Measurements from ENCODE around the gene NUBPL. TPM values are rescaled to one million over a fixed set of nuclear protein-coding genes. Genes with fewer than 3 reads are reported as not detected.

The NUBPL gene
- polyA plus RNA-seq, 2 of the 4 experiments (the other 2 are of a cell fraction) = 7.6 to 14.1 TPM

- no peak overlapping the region for H3K4me2 ChIP-seq
- no peak overlapping the region for H3K4me3 ChIP-seq
- DNase-seq (ENCODE audit: low read depth in 1 of 2, low spot score in 1 of 2) = no peak
- CTCF ChIA-PET = interaction anchor here (0.6 kb wide), 1 partner anchor 590 kb away, joined by 3 read pairs; no protein-coding TSS in a partner anchor
- no peaks in the 10 kb centered on the region for H3K9me3 ChIP-seq
- no peak for FAIRE-seq
- 61% methylated on average over 2 of the region's 2 CpGs for WGBS (ENCODE audit: missing lambda C conversion rate)
- 0 out of 3 replicates have a peak, but pooled peaks cover 3% of the 10 kb centered on the region for H3K4me1 ChIP-seq
- no peak for ATAC-seq
- H3K27ac ChIP-seq = no peak overlapping the region
- TF ChIP-seq CBX2 (IDR thresholded peaks at IDR 0.05; ENCODE audit: borderline replicate concordance, low read depth) = no peak
- TF ChIP-seq NFE2L2 (conservative IDR thresholded peaks at IDR 0.05; ENCODE audit: low read length) = no peak
- TF ChIP-seq, protein P1, sequence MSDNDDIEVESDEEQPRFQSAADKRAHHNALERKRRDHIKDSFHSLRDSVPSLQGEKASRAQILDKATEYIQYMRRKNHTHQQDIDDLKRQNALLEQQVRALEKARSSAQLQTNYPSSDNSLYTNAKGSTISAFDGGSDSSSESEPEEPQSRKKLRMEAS (IDR thresholded peaks at IDR 0.05) = no peak
- no peak for TF ChIP-seq JUN (IDR thresholded peaks at IDR 0.05)
- no peak for TF ChIP-seq BCL3 (IDR thresholded peaks at IDR 0.05)
- TF ChIP-seq, protein P2, sequence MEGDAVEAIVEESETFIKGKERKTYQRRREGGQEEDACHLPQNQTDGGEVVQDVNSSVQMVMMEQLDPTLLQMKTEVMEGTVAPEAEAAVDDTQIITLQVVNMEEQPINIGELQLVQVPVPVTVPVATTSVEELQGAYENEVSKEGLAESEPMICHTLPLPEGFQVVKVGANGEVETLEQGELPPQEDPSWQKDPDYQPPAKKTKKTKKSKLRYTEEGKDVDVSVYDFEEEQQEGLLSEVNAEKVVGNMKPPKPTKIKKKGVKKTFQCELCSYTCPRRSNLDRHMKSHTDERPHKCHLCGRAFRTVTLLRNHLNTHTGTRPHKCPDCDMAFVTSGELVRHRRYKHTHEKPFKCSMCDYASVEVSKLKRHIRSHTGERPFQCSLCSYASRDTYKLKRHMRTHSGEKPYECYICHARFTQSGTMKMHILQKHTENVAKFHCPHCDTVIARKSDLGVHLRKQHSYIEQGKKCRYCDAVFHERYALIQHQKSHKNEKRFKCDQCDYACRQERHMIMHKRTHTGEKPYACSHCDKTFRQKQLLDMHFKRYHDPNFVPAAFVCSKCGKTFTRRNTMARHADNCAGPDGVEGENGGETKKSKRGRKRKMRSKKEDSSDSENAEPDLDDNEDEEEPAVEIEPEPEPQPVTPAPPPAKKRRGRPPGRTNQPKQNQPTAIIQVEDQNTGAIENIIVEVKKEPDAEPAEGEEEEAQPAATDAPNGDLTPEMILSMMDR (IDR thresholded peaks at IDR 0.05) = no peak
- TF ChIP-seq NPAS2 (CRISPR knock-in tag; IDR thresholded peaks at IDR 0.05; ENCODE audit: borderline replicate concordance) = no peak
- no peak for TF ChIP-seq BHLHE40 (IDR thresholded peaks at IDR 0.05; ENCODE audit: low read depth, low read length)
- POLR2A ChIA-PET = no interaction called here
Measured at GRCh38 chr14:31774567-31774966, 213.4 kb downstream of the NUBPL start.

DNA sequence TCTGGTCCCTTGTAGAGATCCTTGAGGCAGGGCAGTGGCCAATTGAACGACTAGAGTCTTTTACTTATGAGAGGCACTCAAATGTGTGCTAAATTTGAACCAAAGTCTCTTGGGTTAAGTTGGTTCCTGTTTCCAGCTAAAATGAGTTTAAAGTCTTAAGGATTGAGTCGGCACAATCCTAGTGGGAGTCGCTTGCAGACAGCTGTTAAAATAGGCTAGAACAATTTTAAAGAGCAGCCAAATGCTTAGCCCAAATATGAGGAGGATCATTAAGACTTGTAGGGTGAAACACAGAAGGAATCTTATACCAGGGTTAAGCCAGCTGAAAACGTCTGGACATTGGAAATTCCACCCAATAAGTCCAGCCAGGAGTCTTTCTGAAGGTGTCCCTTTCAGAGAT, 216.1 kb downstream of the NUBPL start:
- Histone ChIP-seq H3K4me2 (no peak overlapping the region), H3K27ac (no peak overlapping the region), H3K4me3 (no peak overlapping the region), H3K4me1 (no peaks in the 10 kb centered on the region), H3K9me3 (peaks cover 8% of the 10 kb centered on the region)
- TF ChIP-seq ZFP36 (IDR thresholded peaks at IDR 0.05; ENCODE audit: borderline replicate concordance, partially characterized antibody) (no peak), JUN (IDR thresholded peaks at IDR 0.05) (no peak), POLR2AphosphoS2 (conservative IDR thresholded peaks at IDR 0.05; ENCODE audit: low read length) (no peak), ZC3H11A (IDR thresholded peaks at IDR 0.05) (no peak)
- ChIA-PET POLR2A (no interaction called here), CTCF (no interaction called here)
- ATAC-seq (no peak), FAIRE-seq (no peak), DNase-seq (ENCODE audit: low read depth in 1 of 2, low spot score in 1 of 2) (no peak)
- 43% methylated on average over 4 of the region's 4 CpGs for WGBS (ENCODE audit: missing lambda C conversion rate)

DNA sequence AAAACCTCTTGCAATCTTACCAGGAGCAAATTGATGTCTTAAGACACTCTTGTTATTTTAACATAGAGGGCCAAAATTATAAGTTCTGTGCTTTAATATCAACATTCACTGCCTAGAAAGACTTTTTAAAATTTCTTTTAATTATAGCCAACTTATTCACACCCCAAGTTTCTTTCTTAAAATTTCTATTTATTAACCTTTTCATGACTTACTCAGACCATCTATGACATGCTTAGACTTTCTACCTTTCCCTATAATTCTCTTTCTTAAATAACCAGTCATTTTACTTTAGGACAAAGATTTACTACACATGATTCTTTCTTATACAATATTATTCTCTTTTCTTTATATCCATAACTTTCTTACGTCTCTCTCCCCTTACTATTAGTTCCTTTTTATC, 220.4 kb downstream of the NUBPL start:
- Histone ChIP-seq H3K4me1 (no peaks in the 10 kb centered on the region), H3K4me2 (no peak overlapping the region), H3K9me3 (peaks cover 10% of the 10 kb centered on the region), H3K4me3 (no peak overlapping the region), H3K27ac (no peak overlapping the region)
- ATAC-seq = no peak
- POLR2A ChIA-PET = no interaction called here
- CTCF ChIA-PET = interaction anchor here (0.7 kb wide), 1 partner anchor 20 kb away, joined by 3 read pairs; no protein-coding TSS in a partner anchor
- WGBS (ENCODE audit: missing lambda C conversion rate) = 90% methylated on average over 1 of the region's 1 CpG
- no peak for FAIRE-seq
- DNase-seq (ENCODE audit: low read depth in 1 of 2, low spot score in 1 of 2) = peak in 1 of 2 experiments; percentile 26
- TF ChIP-seq EP300 (IDR thresholded peaks at IDR 0.05) (no peak), TP53 (CRISPR knock-in tag; IDR thresholded peaks at IDR 0.05) (no peak), ZFP36 (IDR thresholded peaks at IDR 0.05; ENCODE audit: borderline replicate concordance, partially characterized antibody) (peak; percentile 91), RAD21 (conservative IDR thresholded peaks at IDR 0.05 in 1 of 2, IDR thresholded peaks at IDR 0.05 in 1 of 2) (no peak)

DNA sequence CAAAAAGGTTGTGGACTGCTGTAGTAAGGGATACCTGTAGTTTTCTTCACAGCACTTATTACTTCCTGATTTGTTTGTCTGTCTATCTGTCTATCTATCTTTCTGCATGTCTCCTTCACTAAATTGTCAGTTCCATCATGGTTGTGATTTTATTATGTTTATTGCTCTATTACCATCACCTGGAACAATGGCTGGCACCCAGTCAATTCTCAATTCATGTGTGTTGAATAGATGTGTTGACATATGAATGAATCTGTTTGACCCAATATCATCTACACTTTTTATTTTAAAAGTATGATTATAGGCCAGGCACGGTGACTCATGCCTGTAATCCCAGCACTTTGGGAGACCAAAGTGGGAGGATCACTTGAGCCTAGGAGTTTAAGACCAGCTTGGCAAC, 224.4 kb downstream of the NUBPL start:
- no peak for DNase-seq (ENCODE audit: low read depth in 1 of 2, low spot score in 1 of 2)
- H3K9me3 ChIP-seq = peaks cover 10% of the 10 kb centered on the region

More for the DNA sequence above, 224.4 kb downstream of the NUBPL start:
- POLR2A ChIA-PET = no interaction called here
- Histone ChIP-seq H3K4me3 (no peak overlapping the region), H3K4me2 (no peak overlapping the region), H3K4me1 (no peaks in the 10 kb centered on the region), H3K27ac (no peak overlapping the region)
- WGBS (ENCODE audit: missing lambda C conversion rate) = 72% methylated on average over 1 of the region's 1 CpG
- ATAC-seq (no peak), FAIRE-seq (no peak)
- CTCF ChIA-PET = no interaction called here
- no peak for TF ChIP-seq ZFP36 (IDR thresholded peaks at IDR 0.05; ENCODE audit: borderline replicate concordance, partially characterized antibody)
- TF ChIP-seq KDM5A (IDR thresholded peaks at IDR 0.05) = no peak
- no peak for TF ChIP-seq EHF (CRISPR knock-in tag; IDR thresholded peaks at IDR 0.05)
- TF ChIP-seq ZSCAN20 (CRISPR knock-in tag; IDR thresholded peaks at IDR 0.05) = no peak
- TF ChIP-seq USF2 (IDR thresholded peaks at IDR 0.05) = no peak
- TF ChIP-seq PHF8 (IDR thresholded peaks at IDR 0.05; ENCODE audit: borderline replicate concordance, low read depth) = no peak
- TF ChIP-seq HOXA7 (CRISPR knock-in tag; IDR thresholded peaks at IDR 0.05) = no peak

Measured in A549 (cell line).